ENCODE results near the gene ZNF780B. TPM values are rescaled to one million over a fixed set of nuclear protein-coding genes. Genes with fewer than 3 reads are reported as not detected.

The ZNF780B gene
- total and polyA plus RNA-seq, 2 donors (not counting 3 experiments of a cell fraction or from before 2014, with no cell fraction given): 2.6 to 13.5 TPM

- Histone ChIP-seq H3K79me2 (ENCODE audit: control insufficient read depth, insufficient read depth, low read length) (no peaks in the 10 kb centered on the region), H3K4me3 (replicated peaks in 1 of 3; ENCODE audit: insufficient read depth in 1 of 3, low read depth in 1 of 3, low read length in 3 of 3) (no peak overlapping the region), H3K27me3 (ENCODE audit: control insufficient read depth in 2 of 2, insufficient read depth in 2 of 2, low read length in 2 of 2) (no peaks in the 10 kb centered on the region), H3K9me1 (replicated peaks; ENCODE audit: control insufficient read depth, extremely low read depth, insufficient read depth, low read length) (no peaks in the 10 kb centered on the region), H3K9ac (replicated peaks; ENCODE audit: extremely low read depth, insufficient read depth, low read length) (no peak overlapping the region), H3K27ac (ENCODE audit: insufficient read depth, low read depth, low read length) (no peak overlapping the region), H3K9me3 (replicated peaks; ENCODE audit: control insufficient read depth, insufficient read depth, low read length) (peaks cover 12% of the 10 kb centered on the region), H4K20me1 (replicated peaks; ENCODE audit: control insufficient read depth, extremely low read depth, insufficient read depth, low read length) (no peaks in the 10 kb centered on the region), H2AFZ (ENCODE audit: low read depth, low read length) (no peak overlapping the region), H3K4me2 (ENCODE audit: insufficient read depth, low read length) (no peak overlapping the region), H3K4me1 (ENCODE audit: control insufficient read depth, extremely low read depth, insufficient read depth, low read length) (no peaks in the 10 kb centered on the region), H3K36me3 (ENCODE audit: control insufficient read depth in 2 of 2, extremely low read depth in 1 of 2, insufficient read depth in 2 of 2, low read length in 2 of 2) (no peaks in the 10 kb centered on the region)
- DNase-seq (ENCODE audit: low read depth, low spot score) (no peak), FAIRE-seq (no peak)
- no TSS peak for BruUV-seq (replicated peaks)
- ChIA-PET CTCF (no interaction called here), POLR2A (no interaction called here)
- intact Hi-C loops (cut with micrococcal nuclease): no loop called here
- dilution Hi-C loops (cut with MboI; ENCODE audit: extremely low pct_ligation_motif_present, low sequenced_read_pairs): no loop called here
- TF ChIP-seq MAX (IDR thresholded peaks at IDR 0.05; ENCODE audit: insufficient read depth, insufficient read length): no peak
- no peak for TF ChIP-seq POLR2A (IDR thresholded peaks at IDR 0.05; ENCODE audit: low read depth, low read length)
- no peak for TF ChIP-seq EZH2 (IDR thresholded peaks at IDR 0.05; ENCODE audit: borderline replicate concordance, low read depth, low read length, severe bottlenecking)
- no peak for TF ChIP-seq FOS (IDR thresholded peaks at IDR 0.05; ENCODE audit: borderline replicate concordance, insufficient read depth, low read length)
- TF ChIP-seq GATA2 (IDR thresholded peaks at IDR 0.05; ENCODE audit: insufficient read depth, insufficient read length, low read depth, low read length): no peak
- no peak for TF ChIP-seq POLR2AphosphoS5 (IDR thresholded peaks at IDR 0.05; ENCODE audit: insufficient read depth, low read depth, low read length)
- TF ChIP-seq CTCF (IDR thresholded peaks at IDR 0.05; ENCODE audit: extremely low read depth in 1 of 2, insufficient read depth in 1 of 2, low read depth in 1 of 2, low read length in 2 of 2): no peak
- TF ChIP-seq MYC (IDR thresholded peaks at IDR 0.05; ENCODE audit: low read depth, low read length): no peak
- TF ChIP-seq JUN (IDR thresholded peaks at IDR 0.05; ENCODE audit: borderline replicate concordance, insufficient read depth, insufficient read length, low read depth): no peak
Observed at GRCh38 chr19:40025938-40026596, 30.0 kb downstream of the ZNF780B start.
